Measurements from ENCODE around the gene NCKIPSD.

NCKIPSD gene

DNA sequence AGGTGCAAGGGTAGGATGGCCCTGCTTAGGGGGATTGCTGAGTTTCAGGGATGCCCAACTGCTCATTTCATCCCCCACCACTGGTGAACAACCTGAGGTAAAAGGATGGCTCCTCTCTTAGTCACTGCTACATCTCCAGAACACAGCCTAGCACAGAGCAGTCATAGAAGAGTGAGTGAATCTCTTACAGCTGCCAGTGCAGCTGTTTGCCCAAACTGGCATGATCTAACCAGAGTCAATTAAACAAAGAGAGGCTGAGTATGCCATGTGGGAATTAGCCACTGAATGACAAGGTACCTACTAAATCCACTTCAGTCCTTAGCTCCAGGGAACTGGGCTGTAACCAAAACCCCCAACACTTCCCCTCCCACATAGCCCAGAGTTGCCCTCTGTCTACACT lies 6.8 kb upstream of the NCKIPSD start:
- TF ChIP-seq, protein P1, sequence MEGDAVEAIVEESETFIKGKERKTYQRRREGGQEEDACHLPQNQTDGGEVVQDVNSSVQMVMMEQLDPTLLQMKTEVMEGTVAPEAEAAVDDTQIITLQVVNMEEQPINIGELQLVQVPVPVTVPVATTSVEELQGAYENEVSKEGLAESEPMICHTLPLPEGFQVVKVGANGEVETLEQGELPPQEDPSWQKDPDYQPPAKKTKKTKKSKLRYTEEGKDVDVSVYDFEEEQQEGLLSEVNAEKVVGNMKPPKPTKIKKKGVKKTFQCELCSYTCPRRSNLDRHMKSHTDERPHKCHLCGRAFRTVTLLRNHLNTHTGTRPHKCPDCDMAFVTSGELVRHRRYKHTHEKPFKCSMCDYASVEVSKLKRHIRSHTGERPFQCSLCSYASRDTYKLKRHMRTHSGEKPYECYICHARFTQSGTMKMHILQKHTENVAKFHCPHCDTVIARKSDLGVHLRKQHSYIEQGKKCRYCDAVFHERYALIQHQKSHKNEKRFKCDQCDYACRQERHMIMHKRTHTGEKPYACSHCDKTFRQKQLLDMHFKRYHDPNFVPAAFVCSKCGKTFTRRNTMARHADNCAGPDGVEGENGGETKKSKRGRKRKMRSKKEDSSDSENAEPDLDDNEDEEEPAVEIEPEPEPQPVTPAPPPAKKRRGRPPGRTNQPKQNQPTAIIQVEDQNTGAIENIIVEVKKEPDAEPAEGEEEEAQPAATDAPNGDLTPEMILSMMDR (IDR thresholded peaks at IDR 0.05; ENCODE audit: low read depth, low read length), result no peak
- TF ChIP-seq, protein P2, sequence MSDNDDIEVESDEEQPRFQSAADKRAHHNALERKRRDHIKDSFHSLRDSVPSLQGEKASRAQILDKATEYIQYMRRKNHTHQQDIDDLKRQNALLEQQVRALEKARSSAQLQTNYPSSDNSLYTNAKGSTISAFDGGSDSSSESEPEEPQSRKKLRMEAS (IDR thresholded peaks at IDR 0.05; ENCODE audit: low read depth, low read length), result no peak
- TF ChIP-seq MYC (IDR thresholded peaks at IDR 0.05; ENCODE audit: low read depth, low read length) (no peak), POLR2A (IDR thresholded peaks at IDR 0.05; ENCODE audit: extremely low read depth, insufficient read length) (no peak)
- no peak overlapping the region for H3K4me3 ChIP-seq (ENCODE audit: low read depth, low read length)
- no peak for DNase-seq (ENCODE audit: low read depth)

DNA sequence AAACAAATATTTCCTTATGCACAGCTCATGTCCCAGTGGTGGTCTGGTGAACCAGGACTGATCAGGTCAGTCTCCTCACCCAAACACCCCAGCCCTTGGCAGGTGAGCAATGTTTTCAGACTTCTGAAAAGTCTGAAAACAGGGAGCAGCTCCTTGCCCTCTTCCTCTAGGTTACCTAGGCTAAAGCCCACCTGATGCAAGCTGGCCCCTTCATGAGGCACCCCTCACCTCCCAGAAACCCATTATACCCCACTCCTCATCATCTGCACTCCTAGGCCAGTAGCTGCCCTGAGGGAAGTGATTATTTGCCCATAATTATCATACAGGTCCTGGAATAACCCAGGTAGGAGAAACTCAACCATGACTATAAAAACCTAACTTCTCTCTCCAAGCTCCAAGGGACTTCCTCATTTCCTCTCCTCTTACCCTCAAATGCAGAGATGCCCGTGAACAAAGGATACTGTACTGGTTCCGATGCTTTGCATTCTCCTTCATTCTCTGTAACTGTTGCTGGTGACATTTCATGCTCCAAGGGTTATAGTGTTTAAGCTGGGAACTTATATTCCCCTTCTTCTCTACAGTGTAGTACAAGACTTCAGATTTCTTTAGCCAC lies 5.2 kb upstream of the NCKIPSD start:
- no peak for DNase-seq (ENCODE audit: low read depth)
- TF ChIP-seq, protein P1 (IDR thresholded peaks at IDR 0.05; ENCODE audit: low read depth, low read length), result no peak
- TF ChIP-seq, protein P2 (IDR thresholded peaks at IDR 0.05; ENCODE audit: low read depth, low read length), result no peak
- TF ChIP-seq MYC (IDR thresholded peaks at IDR 0.05; ENCODE audit: low read depth, low read length), result no peak
- no peak for TF ChIP-seq POLR2A (IDR thresholded peaks at IDR 0.05; ENCODE audit: extremely low read depth, insufficient read length)
- H3K4me3 ChIP-seq (ENCODE audit: low read depth, low read length), result no peak overlapping the region

DNA sequence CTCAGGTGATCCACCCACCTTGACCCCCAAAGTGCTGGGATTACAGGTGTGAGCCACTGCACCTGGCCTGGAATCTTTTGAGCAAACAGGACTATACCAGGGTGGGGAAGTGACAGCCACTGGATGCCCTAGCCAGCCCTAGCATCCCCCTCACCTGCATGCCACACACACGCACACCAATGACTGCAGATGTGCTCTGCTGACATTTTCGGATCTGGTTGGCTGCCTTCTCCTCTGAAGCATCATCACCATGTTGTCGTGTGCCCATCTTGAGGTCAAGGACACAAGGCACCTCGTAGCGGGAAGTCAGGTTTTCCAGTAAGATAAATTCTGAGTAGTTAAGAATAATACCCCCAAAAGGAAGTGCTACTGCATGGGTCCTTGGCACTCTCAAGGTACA lies 3.7 kb upstream of the NCKIPSD start:
- H3K4me3 ChIP-seq (ENCODE audit: low read depth, low read length), result no peak overlapping the region
- DNase-seq (ENCODE audit: low read depth), result no peak
- TF ChIP-seq POLR2A (IDR thresholded peaks at IDR 0.05; ENCODE audit: extremely low read depth, insufficient read length) (no peak), MYC (IDR thresholded peaks at IDR 0.05; ENCODE audit: low read depth, low read length) (no peak)
- TF ChIP-seq, protein P1 (IDR thresholded peaks at IDR 0.05; ENCODE audit: low read depth, low read length), result no peak
- TF ChIP-seq, protein P2 (IDR thresholded peaks at IDR 0.05; ENCODE audit: low read depth, low read length), result no peak

DNA sequence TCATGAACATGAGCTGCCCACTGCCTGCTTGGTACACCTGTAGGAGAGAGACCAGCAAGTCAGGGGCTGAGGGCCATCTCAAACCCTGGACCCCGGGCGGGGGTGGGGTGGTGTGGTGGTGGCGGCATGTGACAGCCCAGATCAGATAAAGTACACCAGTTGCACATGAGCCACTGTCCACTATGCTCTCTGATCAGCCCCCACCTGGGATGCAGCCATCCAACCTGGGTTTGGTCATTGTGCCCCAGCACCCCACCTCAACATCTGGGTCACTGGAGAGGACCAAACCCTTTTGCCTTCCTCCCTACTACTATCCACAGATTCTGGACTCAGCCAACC lies 3.0 kb upstream of the NCKIPSD start:
- H3K4me3 ChIP-seq (ENCODE audit: low read depth, low read length), result no peak overlapping the region
- DNase-seq (ENCODE audit: low read depth), result no peak
- TF ChIP-seq MYC (IDR thresholded peaks at IDR 0.05; ENCODE audit: low read depth, low read length), result no peak
- TF ChIP-seq, protein P1 (IDR thresholded peaks at IDR 0.05; ENCODE audit: low read depth, low read length), result no peak
- TF ChIP-seq, protein P2 (IDR thresholded peaks at IDR 0.05; ENCODE audit: low read depth, low read length), result no peak
- no peak for TF ChIP-seq POLR2A (IDR thresholded peaks at IDR 0.05; ENCODE audit: extremely low read depth, insufficient read length)

DNA sequence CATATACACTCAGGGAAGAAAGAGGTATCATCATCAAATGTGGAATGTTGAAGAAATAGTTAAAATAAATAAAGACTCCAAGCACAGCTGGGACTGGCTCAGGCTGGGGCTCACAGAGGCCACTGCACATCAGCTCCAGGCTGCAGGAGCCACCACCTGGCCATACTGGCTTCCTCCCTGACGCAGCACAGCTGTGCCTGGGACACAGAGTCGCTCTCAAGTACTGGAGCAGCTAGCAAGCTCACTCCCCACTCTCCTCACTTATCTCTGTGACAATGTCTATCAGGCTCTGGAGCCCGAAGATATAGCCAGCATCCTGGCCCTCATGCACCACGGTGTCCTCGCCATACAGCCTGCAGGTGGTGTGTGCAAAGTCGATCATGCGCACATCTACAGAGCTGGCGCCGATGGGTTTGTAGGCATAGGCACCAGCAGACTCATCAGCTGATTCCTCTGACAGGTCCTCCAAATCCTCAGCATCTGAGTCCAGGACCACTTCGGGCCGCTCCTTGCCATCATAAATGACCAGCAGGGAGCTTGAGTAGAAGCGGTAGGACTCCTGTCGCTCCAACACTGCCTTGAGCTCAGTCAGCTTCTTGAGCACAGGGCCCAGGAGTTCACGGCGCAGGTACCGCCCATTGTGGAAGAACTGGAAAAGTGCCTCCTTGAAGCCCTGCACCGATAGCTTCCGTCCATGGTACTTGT lies 2.5 kb upstream of the NCKIPSD start:
- no peak overlapping the region for H3K4me3 ChIP-seq (ENCODE audit: low read depth, low read length)
- DNase-seq (ENCODE audit: low read depth), result no peak
- TF ChIP-seq, protein P1 (IDR thresholded peaks at IDR 0.05; ENCODE audit: low read depth, low read length), result no peak
- TF ChIP-seq MYC (IDR thresholded peaks at IDR 0.05; ENCODE audit: low read depth, low read length) (no peak), POLR2A (IDR thresholded peaks at IDR 0.05; ENCODE audit: extremely low read depth, insufficient read length) (no peak)
- TF ChIP-seq, protein P2 (IDR thresholded peaks at IDR 0.05; ENCODE audit: low read depth, low read length), result no peak
